DMS79 (cell line): ENCODE measurements around the gene ACTR1A.

Source experiments
- DNase-seq: peaks from one replicate; lab custom pipeline; 2025; lab: John Stamatoyannopoulos, UW

The ACTR1A gene

DNA sequence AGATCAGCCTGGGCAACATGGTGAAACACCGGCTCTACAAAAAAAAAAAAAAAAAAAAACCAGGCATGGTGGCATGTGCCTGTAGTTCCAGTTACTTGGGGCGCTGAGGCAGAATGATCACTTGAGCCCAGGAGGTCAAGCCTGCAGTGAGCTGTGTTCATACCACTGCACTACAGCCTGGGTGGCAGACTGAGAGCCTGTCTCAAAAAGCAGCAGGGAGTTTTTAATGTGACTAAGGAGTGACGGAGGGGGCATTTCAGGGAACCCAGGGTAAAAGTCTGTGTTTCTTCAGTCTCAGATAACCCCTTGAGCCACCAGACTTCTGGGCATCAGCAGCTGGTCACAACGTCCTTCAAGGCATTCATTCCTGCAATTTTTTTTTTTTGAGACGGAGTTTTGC, 49.0 kb downstream of the ACTR1A start:
- no peak for DNase-seq

DNA sequence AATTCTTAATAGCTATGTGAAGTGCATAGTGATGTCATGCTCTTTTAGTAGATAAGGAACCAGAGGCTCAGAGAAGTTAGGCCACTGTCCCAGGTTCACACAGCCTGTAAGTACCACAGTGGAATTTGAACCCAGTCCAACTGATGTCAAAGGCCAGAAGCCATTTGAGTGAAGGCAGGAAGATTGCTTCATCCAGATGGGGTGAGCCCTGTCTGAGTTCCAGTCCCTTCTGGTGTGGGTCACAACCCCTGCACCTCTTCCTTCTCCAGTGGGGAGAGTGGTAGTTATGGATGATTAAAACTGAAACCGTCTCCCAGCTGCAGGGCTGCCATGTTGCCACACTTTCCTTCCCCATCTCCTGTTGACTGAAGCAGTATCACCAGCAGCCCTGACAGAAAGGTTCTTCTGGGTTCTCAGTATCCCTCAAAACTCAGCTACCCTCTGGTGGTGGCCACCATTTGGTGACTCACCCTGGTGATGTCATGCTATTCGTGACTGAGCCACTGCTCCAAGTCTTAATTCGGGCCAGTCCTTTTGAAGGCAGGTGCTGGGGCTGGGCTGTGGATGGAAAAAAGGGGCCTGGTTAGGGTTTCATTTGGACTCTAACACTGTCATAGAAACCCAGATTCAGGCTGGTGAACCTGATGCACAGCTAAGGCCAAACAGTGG, 49.7 kb downstream of the ACTR1A start:
- no peak for DNase-seq

DNA sequence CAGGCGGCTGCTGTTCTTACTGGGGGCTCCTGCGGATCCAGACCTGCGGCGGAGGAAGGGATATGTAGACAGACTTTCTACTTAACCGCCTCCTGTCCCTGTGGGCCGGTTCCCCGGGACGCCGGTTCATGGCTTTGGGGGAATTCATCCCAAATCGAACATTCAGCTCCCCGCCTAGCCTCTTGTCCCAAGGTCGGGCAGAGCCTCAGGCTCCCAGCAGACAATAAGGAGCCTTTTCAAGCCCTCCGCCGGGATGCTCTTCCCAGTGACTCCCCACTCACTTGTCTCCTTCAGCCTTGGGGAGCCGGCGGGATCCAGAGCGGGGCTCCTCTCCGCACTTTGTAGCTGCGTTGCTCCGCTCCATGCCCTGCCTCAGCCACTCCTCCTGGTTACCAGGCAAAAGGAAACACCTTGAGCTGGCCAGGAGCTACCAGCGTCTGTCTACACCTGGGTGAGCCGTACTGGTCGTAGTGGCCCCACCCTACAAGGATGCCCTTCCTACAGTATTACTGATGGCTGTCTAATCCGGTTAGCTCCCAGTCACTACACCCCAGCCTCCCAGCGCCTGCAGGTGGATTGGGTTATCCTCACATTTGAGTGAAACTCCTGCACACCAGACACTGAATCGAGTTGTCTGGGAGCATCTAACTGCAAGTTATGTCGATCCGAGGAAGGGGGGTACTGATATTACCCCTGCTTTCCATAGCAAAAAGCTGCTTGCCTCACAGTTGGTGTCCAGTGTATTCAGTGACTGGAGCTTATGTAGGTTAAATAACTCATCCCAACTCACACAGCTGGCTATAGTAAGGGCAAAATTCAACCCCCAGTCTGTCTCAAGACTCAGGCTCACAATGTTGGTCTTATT, 51.2 kb downstream of the ACTR1A start, which contains the start of gene C10orf95:
Gene C10orf95, minus strand, starts transcription at position 439 of the 865 bp plus-strand sequence. CDS start 450 bp downstream, outside the sequence.
- DNase-seq = no peak

DNA sequence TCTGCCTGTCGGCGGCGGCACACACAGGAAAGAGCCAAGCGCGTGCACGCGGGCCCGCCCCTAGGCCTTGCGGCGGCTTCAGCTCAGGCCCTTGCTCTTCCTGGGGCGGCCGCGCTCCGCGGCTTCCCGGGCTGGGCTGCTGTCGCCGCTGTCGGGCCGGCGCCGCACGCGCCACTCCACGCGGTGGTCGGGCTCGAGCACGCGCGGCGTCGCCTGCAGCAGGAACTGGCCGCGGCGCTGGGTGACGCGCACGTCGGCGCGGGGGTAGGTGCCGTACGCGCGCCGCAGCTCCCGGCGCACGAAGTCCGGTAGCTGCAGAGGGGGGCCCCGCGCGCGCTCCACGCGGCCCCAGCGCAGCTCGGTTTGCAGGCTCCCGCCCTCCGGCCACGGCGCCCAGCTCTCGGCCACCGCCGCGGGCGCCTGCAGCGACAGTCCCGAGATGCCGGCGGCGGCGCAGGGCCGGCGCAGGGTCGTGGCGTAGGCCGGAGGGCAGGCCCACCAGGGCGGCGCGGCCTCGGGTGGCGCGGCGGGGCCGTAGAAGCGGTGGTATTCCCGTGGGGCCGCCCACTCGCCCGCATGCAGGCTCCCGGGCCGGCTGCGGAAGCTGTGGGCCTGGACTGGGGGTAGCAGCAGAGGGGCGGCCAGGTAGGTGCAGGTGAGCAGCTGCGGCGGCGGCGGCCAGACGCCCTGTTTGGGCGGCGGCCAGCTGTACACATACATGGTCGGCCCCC, 52.0 kb downstream of the ACTR1A start:
- peak; percentile 33 for DNase-seq

DNA sequence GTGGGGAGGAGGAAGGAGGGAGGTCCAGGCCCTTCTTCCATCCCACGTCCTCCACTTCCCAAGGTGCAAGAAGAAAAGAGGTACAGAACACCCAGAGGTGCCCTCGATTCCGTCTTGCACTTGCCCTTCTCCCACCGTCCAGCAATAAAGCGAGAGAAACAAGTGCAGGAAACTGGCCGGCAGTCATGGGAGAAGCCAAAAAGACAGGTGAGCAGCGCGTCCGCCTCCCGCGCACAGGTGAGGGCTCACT, 52.5 kb downstream of the ACTR1A start:
- DNase-seq = no peak

DNA sequence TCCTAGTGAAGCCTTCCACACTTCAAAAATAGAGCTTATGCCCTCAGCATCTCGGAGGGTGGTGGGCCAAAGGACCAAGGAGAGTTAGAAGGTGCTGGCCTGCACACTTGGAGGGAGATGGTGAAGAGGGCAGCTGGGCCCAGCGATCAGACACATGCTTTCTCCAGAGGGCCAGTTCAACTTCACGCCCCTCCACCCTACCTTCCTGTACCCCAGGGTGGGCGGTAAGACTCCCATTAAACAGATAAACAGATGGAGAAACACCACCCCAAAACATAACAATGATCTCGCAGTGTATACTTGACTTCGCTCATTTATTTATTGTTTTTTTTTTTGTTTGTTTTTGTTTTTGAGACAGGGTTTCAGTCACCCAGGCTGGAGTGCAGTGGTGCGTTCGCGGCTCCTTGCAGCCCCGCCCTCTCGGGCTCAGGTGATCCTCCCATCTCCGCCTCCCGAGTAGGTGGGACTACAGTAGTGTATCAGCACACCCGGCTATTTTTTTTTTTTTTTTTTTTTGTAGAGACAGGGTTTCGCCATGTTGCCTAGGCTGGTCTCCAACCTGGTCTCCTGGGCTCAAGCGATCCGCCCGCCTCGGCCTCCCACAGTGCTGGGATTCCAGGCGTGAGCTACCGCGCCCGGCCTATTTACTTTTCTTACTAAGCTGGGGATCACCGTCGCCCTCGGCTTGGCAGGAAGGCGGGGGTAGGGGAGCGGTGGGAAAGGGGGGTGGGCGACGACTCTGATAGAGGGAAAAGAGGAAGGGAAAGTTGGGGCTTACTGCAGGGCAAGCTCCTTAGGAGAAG, 53.0 kb downstream of the ACTR1A start:
- peak; percentile 58 for DNase-seq

DNA sequence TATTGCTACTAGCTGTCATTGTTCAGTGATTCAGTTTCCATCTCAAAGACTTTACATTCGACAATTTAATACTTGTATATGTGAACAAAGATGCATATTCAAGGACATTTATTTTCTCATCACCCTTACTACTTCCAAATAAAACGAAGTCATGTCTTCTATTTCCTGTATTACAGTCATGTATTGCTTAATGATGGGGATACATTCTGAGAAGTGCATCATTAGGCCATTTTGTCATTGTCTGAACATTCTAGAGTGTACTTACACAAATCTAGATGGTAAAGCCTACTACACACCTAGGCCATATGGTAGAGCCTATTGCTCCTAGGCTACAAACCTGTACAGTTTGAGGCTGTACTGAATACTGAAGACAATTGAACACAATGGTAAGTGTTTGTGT, 57.7 kb downstream of the ACTR1A start:
- DNase-seq = no peak

DNA sequence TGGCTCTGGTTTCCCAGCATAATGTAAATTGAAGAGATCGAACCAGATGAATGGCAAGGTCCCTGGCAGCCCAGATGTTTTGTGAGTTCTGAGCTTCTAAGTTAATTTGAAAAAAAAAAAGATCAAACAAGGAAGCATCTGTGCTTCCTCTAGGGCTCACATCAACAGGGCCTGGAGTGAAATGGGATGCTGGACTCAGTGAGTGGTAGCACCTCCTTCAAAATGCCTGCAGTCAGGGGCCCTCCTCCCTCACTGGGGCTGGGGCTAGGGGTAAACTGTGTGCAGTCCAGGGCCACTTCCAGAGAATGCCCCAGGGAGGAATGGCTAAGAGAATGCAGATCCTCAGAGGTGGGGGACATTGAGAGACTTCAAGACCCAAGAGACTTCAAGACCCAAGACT, 64.1 kb downstream of the ACTR1A start:
- no peak for DNase-seq

DNA sequence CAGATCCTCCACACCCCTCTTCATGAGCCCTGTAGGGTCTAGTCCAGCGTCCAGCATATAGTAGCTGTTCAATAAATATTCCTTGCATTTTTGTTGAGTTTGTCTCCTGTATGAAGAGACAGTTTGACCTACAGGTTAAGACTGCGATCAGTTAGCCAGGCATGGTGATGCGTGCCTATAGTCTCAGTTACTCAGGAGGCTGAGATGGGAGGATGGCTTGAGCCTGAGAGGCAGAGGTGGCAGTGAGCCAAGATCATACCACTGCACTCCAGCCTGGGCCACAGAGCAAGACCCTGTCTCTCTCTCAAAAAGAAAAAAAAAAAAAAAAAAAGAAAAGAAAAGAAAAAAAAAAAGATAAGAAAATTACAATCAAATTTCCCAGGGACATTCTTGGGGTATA, 65.0 kb downstream of the ACTR1A start:
- DNase-seq = no peak

DNA sequence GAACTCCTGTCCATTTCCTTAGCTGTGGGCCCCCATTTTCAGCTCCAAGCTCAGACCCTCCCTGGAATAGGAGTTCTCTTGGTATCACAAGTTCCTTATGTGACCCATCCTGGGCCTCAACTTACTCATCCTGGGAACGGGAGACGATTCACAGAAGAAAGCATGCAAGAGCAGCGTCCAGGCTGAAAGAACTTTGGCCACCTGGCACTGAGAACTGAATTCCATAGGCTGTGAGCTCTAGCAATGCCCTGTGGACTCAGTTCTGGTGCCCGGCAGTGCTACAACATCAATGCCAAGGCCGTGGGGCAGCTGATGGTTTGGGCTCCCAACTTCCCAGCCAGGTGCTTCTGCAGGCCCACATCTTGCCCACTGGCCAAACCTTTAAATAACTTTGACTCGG, 66.2 kb downstream of the ACTR1A start:
- DNase-seq = no peak

DNA sequence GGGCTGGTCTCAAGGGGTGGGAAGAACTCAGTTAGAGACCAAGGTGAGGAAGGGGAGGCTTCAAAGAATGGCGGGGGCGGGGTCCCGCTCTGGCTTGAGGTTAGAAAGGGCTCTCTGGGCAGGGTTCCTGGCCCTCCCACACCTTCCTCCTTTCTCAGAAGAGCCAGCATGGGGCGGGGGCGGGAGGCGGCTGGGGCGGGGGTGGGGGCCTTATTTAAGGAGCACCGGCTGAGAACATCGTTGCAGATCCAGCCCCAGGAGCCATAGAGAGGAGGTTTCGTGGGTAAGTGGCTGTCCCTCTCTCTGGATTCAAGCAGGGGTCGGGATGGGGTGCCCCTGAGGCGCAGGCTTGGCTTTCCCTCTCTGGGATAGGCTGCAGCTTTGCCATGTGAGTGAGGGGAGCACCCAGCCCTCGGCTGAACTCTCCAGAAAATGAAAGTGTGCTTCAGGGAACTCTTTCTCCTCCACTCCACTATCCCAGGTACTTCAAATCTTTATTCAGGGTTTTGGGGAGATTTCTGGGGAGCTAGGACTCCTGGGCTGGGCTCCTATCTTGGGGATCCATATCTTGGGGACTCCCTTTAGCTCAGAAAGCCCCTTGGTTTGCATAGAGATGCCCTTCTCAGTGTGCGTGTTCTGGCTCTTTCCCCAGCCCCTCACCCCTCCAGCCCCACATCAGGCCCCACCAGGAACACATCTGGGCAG, 66.8 kb downstream of the ACTR1A start:
- DNase-seq = peak; percentile 11

DNA sequence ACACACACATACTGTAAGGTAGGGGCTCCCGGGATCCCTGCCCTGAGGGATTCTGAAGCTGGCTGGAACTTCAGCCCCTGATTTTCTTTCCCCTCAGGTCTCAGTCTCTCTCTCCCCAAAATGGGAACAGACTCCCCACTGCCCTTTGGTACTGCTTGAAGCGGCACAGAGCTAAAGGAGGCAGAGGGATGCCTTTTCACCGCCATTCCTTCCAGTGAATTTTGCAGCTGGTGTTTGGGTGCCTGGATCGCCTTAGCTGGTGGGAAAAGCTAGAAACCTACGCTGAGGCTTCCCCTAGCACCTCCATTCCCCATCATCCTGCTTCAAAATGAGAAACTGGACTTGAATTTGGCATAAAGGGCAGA, 67.4 kb downstream of the ACTR1A start:
- DNase-seq = no peak

DNA sequence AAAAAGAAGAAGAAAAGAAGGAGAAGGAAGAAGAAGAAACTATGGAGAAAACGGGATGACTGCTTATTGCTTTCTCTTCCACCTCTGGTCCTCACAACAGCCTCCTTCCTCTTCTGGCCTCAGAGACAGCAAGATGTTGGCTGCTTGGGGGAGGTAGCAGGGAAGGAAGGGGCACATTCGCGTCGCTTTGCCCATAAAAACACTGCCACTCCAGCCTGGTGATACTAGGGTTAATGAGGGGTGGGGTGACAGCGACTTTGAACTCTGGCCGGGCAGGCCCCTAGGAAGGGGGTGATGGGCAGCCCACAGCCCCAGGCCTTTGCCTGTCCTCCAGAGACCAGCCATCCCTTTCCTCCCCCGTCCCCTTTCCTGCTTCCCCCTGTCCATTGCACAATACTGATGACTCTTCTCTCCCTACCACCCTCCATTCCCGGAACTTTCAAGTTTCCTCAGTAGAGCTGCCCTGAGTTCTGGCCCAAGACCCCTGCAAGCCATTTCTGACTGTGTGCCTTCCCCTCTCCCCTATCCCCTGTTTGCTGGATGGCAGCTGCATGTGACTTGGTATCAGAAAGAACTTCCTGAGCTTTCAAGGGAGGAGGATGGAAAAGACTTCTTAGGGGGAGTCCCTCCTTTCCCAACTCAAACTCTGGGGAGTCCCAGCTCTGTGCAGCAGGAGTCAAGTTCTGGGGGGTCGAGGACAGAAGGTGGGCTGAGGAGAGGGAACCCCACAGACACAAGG, 67.9 kb downstream of the ACTR1A start:
- DNase-seq = no peak

DNA sequence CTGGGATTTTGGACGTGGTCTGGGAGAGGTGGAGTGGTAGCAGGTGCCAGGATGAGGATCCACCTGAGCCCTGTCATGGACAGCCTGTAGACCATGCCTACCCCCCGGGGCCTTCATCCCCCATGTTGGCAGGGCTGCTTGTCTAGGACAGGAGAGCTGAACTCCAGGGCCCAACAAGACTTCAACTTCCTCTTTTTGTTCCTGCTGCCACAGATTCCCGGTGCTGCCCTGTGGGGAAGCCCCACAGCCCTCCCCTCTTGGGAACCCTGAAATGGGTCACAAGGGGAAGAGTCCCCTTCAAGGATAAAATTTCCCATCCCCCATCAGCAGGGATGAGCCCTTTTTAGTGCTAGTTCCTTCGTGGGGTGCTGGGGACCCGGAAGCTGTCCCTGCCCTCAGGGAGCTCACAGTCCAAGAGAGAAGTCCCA, 68.9 kb downstream of the ACTR1A start:
- no peak for DNase-seq

DNA sequence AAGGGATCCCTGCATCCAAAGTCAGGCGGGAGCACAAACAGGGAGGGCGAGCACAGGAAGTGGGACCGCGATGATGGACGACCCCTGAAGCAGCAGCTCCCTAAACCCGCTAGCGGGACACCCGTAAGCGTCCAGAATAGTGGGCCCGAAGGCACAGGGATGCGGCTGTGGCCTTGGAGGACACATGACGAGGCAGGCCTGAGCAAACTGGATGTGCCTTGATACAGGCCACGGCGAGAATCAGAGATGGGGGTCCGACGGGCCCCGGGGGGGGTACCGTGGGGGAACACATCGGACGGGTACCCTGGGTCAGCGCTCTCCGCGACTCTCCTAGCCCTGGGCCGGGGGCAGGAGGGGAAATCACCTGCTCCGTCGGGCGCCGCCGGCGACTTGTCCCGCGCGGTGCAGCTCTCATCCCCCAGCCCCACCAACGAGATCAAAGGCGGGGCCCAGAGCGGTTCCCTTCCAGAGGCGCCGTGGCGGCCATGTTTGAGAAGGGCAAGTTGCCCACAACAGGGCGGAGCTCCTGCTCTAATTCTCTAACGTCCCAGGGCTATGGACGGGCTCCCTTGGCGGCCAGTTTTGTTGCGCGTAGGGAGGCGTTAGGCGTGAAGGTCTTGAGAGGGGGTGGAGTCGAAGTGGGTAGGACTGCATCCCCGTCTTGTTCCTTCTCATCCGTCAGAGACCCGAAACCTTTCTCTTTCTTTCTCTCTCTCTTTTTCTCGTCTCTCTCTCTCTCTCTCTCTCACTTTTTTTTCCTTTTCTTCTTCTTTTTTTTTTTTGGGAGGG, 70.2 kb downstream of the ACTR1A start, which contains the start of gene CUEDC2:
Gene CUEDC2, minus strand, starts transcription at position 413 of the 789 bp plus-strand sequence. CDS start 7,386 bp downstream, outside the sequence.
- peak; percentile 85 for DNase-seq

DNA sequence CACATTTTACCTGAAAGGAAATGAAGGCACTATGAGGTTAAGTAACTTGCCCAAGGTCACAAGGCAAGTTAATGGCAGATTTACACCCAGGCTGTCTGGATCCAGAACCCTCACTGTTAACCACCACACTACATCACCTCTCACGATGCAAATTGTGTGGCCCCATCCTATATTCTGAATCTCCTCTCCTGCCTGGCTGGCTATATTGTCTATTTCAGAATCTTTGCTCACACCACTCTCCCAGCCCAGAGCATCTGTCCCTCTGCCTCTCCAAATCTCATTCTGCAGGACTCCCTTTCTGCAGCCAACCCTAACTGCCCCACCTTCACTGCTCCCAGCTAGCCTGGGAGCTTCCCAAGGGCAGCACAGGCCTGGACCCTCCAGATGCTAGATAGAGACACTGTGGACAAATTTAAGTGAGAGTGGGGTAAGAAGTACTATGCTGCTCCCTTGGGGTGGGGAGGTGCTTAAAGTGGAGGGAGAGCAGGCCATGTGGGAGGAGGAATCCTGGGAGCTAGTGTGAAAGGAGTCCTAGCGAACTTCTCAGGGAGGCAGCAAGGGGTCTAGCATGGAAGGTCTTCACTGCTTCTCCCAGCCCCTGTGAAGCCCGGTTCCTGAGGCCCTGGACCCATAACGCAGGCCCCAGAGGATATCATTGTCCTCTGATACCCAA, 70.9 kb downstream of the ACTR1A start:
- no peak for DNase-seq

DNA sequence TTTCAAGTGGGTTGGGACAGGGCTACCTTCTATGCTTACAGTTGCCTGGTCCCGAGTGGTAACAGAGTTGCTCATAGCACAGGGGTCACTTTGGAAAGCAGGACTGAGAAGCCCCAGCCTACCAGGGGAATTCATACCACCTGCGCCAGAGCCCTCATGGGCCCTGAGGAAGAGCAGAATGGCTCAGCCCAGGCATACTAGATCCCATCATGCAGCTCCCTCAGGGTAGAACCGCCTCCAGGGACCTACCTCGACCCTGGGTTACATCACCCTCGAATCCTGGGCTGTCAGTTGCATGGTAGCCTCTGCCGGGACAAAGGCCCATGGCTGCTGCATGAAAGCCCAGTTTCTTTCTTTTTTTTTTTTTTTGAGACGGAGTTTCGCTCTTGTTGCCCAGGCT, 73.0 kb downstream of the ACTR1A start:
- no peak for DNase-seq
